Endothelial cell of umbilical vein (primary cell): ENCODE measurements around the gene SLC1A3. TPM values are rescaled to one million over a fixed set of nuclear protein-coding genes. Genes with fewer than 3 reads are reported as not detected.
A peak's percentile ranks its signal among the peaks of the same experiment; 100 is the strongest.

Experiments used
- BruUV-seq: library from RNA; stranded (reverse); fragments of 400-500 nt; replicated peaks from 2 replicates; lab custom pipeline; 2021; lab: Mats Ljungman, UMichigan
- CTCF ChIA-PET: fragments of 300-600, 350-600 bp; sonication (Branson Sonifier 250); formaldehyde crosslinking; loops from one replicate; lab custom pipeline; 2021; ENCODE audit warnings: antibody characterized with exemption, inconsistent platforms; lab: Charles Lee
- POLR2A ChIA-PET: fragments of 300-600, 350-600 bp; sonication (Branson Sonifier 250); formaldehyde crosslinking; loops from one replicate; lab custom pipeline; 2021; ENCODE audit warnings: antibody characterized with exemption, inconsistent platforms; lab: Charles Lee
- DNase-seq: peaks from one replicate; pipeline ENCODE4 v3.0.0-alpha.2; 2011; ENCODE audit warnings: low read depth, low spot score
- FAIRE-seq: peaks from 2 replicates; lab custom pipeline; 2011; peaks lifted over from hg19 to GRCh38; lab: Jason Lieb, UNC
- H2AFZ ChIP-seq: 2 replicates; pipeline ENCODE4 v1.6.0; 2012; ENCODE audit warnings: low read depth, low read length, control low read depth, inconsistent platforms
- H3K27ac ChIP-seq: 2 replicates; pipeline ENCODE4 v1.5.1; 2011; ENCODE audit warnings: low read depth, mild to moderate bottlenecking, control low read depth, low read length, moderate library complexity; ENCODE audit not compliant: insufficient read depth
- H3K27me3 ChIP-seq, 2 experiments: 2 replicates each; pipeline versions ENCODE4 v1.6.0 to v1.6.1; 2011; ENCODE audit warnings: low read length in 2 of 2, mixed read lengths in 1 of 2; ENCODE audit not compliant: control insufficient read depth in 2 of 2, insufficient read depth in 2 of 2
- H3K36me3 ChIP-seq, 2 experiments: 2 replicates in 1 of 2; 3 replicates in 1 of 2; pipeline ENCODE4 v1.5.1; 2011; ENCODE audit warnings: low read length in 2 of 2, mild to moderate bottlenecking in 1 of 2, moderate library complexity in 1 of 2; ENCODE audit not compliant: control insufficient read depth in 2 of 2, insufficient read depth in 2 of 2; ENCODE audit errors: extremely low read depth in 1 of 2
- H3K4me1 ChIP-seq: 3 replicates; pipeline ENCODE4 v1.5.1; 2011; ENCODE audit warnings: mild to moderate bottlenecking, low read length; ENCODE audit not compliant: control insufficient read depth, insufficient read depth; ENCODE audit errors: extremely low read depth
- H3K4me2 ChIP-seq: 2 replicates; pipeline ENCODE4 v1.6.1; 2011; ENCODE audit warnings: low read length, control low read depth, mixed read lengths; ENCODE audit not compliant: insufficient read depth
- H3K4me3 ChIP-seq, 3 experiments: fragments of 200-600 bp in 1 of 3; sonication (generic), shearing (Covaris generic) in 1 of 3; replicated peaks in 1 of 3; 2 replicates each; pipeline ENCODE4 v1.5.1; 2011 to 2016; ENCODE audit warnings: control low read depth in 3 of 3, low read length in 3 of 3, mild to moderate bottlenecking in 2 of 3, inconsistent platforms in 1 of 3, low read depth in 1 of 3, moderate library complexity in 1 of 3; ENCODE audit not compliant: insufficient read depth in 1 of 3
- H3K79me2 ChIP-seq: 2 replicates; pipeline ENCODE4 v1.6.0; 2012; ENCODE audit warnings: low read length, inconsistent platforms; ENCODE audit not compliant: control insufficient read depth, insufficient read depth
- H3K9ac ChIP-seq: replicated peaks from 2 replicates; pipeline ENCODE3; 2011; ENCODE audit warnings: low read length, control low read depth; ENCODE audit not compliant: insufficient read depth; ENCODE audit errors: extremely low read depth
- H3K9me1 ChIP-seq: replicated peaks from 3 replicates; pipeline ENCODE4 v1.6.0; 2011; ENCODE audit warnings: mild to moderate bottlenecking, low read length; ENCODE audit not compliant: control insufficient read depth, insufficient read depth; ENCODE audit errors: extremely low read depth
- H3K9me3 ChIP-seq: replicated peaks from 2 replicates; pipeline ENCODE4 v1.5.1; 2012; ENCODE audit warnings: low read length, inconsistent platforms; ENCODE audit not compliant: control insufficient read depth, insufficient read depth
- H4K20me1 ChIP-seq: replicated peaks from 2 replicates; pipeline ENCODE3; 2011; ENCODE audit warnings: mild to moderate bottlenecking, low read length; ENCODE audit not compliant: control insufficient read depth, insufficient read depth; ENCODE audit errors: extremely low read depth
- CTCF ChIP-seq, 2 donors: IDR thresholded peaks; 1 replicate in 1 of 2; 2 replicates in 1 of 2; pipeline ENCODE4 v1.5.1; 2011; ENCODE audit warnings: low read length in 2 of 2, mild to moderate bottlenecking in 2 of 2, moderate library complexity in 2 of 2, control low read depth in 1 of 2, inconsistent platforms in 1 of 2, low read depth in 1 of 2; ENCODE audit not compliant: insufficient read depth in 1 of 2; ENCODE audit errors: extremely low read depth in 1 of 2
- EZH2 ChIP-seq: IDR thresholded peaks from 2 replicates; pipeline ENCODE4 v1.6.1; 2012; ENCODE audit warnings: borderline replicate concordance, low read depth, mild to moderate bottlenecking, moderate library complexity, low read length, inconsistent platforms; ENCODE audit not compliant: severe bottlenecking
- FOS ChIP-seq: IDR thresholded peaks from 2 replicates; pipeline ENCODE4 v1.6.1; 2011; ENCODE audit warnings: mild to moderate bottlenecking, low read length, moderate library complexity, borderline replicate concordance; ENCODE audit not compliant: insufficient read depth
- GATA2 ChIP-seq: IDR thresholded peaks from 2 replicates; pipeline ENCODE4 v1.7.0; 2011; ENCODE audit warnings: low read depth, mild to moderate bottlenecking, moderate library complexity, mixed read lengths, low read length; ENCODE audit not compliant: insufficient read length, insufficient read depth
- JUN ChIP-seq: IDR thresholded peaks from 2 replicates; pipeline ENCODE4 v1.6.1; 2011; ENCODE audit warnings: borderline replicate concordance, low read depth; ENCODE audit not compliant: insufficient read length, insufficient read depth
- MYC ChIP-seq: IDR thresholded peaks from one replicate; pipeline ENCODE4 v1.6.1; 2011; ENCODE audit warnings: mild to moderate bottlenecking, low read depth, low read length
- POLR2A ChIP-seq: IDR thresholded peaks from 2 replicates; pipeline ENCODE4 v1.6.1; 2012; ENCODE audit warnings: low read depth, mild to moderate bottlenecking, control low read depth, low read length
- dilution Hi-C: fragments of 300-500 bp; cut with MboI; formaldehyde crosslinking; loops from one replicate; pipeline ENCODE4 v1.15.0; 2019; ENCODE audit warnings: low sequenced_read_pairs; ENCODE audit not compliant: extremely low pct_ligation_motif_present
- intact Hi-C: fragments of 100-400 bp; cut with micrococcal nuclease; formaldehyde crosslinking; loops from one replicate; pipeline ENCODE4 v1.10.0; 2022
- polyA plus RNA-seq, 4 experiments: library from polyadenylated mRNA; depleted of rRNA in 3 of 4; stranded (reverse) in 3 of 4; unstranded in 1 of 4; fragments of >200 nt; gene quantifications; 2 replicates each; pipeline versions ENCODE4 v1.2.1 to v1.2.3, GENCODE V29; 2011 to 2012; ENCODE audit warnings: missing spikeins in 1 of 4
- total RNA-seq: library from RNA; stranded (reverse); gene quantifications from 2 replicates; pipeline ENCODE4 v1.2.3, GENCODE V29; 2021
- TF ChIP-seq, protein P1 (sequence below): IDR thresholded peaks from 2 replicates; pipeline ENCODE4 v1.6.1; 2011; ENCODE audit not compliant: insufficient read depth, insufficient read length

Gene SLC1A3
- total and polyA plus RNA-seq, 2 donors (not counting 3 experiments of a cell fraction or from before 2014, with no cell fraction given), result 0.36 TPM; not detected in 1

GRCh38 chr5:36686881-36687280, 80.5 kb downstream of the SLC1A3 start:
- dilution Hi-C loops (no loop called here), intact Hi-C loops (no loop called here)
- Histone ChIP-seq H2AFZ (no peak overlapping the region), H3K9me1 (no peaks in the 10 kb centered on the region), H3K9ac (no peak overlapping the region), H3K36me3 (no peaks in the 10 kb centered on the region), H3K27ac (no peak overlapping the region), H3K9me3 (no peaks in the 10 kb centered on the region), H3K4me3 (no peak overlapping the region), H3K79me2 (no peaks in the 10 kb centered on the region), H3K4me1 (no peaks in the 10 kb centered on the region), H3K4me2 (no peak overlapping the region), H4K20me1 (no peaks in the 10 kb centered on the region), H3K27me3 (peaks cover 2 to 3% of the 10 kb centered on the region in 2 experiments)
- BruUV-seq, result no TSS peak
- DNase-seq (no peak), FAIRE-seq (no peak)
- TF ChIP-seq FOS (no peak), GATA2 (no peak), POLR2A (no peak)
- POLR2A ChIA-PET, result no interaction called here
- CTCF ChIA-PET, result interaction anchor here (1.3 kb wide), 1 partner anchor 608 kb away, joined by 5 read pairs; no protein-coding TSS in a partner anchor

- CTCF ChIA-PET, result no interaction called here
- Histone ChIP-seq H2AFZ (no peak overlapping the region), H3K79me2 (no peaks in the 10 kb centered on the region), H3K4me2 (no peak overlapping the region), H4K20me1 (no peaks in the 10 kb centered on the region), H3K4me1 (no peaks in the 10 kb centered on the region), H3K4me3 (no peak overlapping the region), H3K27ac (no peak overlapping the region), H3K36me3 (no peaks in the 10 kb centered on the region), H3K9ac (no peak overlapping the region), H3K9me3 (no peaks in the 10 kb centered on the region), H3K9me1 (no peaks in the 10 kb centered on the region), H3K27me3 (peaks cover 2 to 3% of the 10 kb centered on the region in 2 experiments)
- BruUV-seq, result no TSS peak
- POLR2A ChIA-PET, result no interaction called here
- no peak for DNase-seq
- intact Hi-C loops (loop anchor here (1.0 kb wide), 1 partner anchor 74 kb away; no protein-coding TSS in a partner anchor), dilution Hi-C loops (no loop called here)
- no peak for FAIRE-seq
- TF ChIP-seq POLR2A, result no peak
- no peak for TF ChIP-seq JUN
- no peak for TF ChIP-seq MYC
- no peak for TF ChIP-seq EZH2
- peak; percentile 13 to 26 for TF ChIP-seq CTCF (IDR thresholded peaks at IDR 0.05; ENCODE audit: extremely low read depth in 1 of 2, insufficient read depth in 1 of 2, low read depth in 1 of 2, low read length in 2 of 2)
- TF ChIP-seq, protein P1, sequence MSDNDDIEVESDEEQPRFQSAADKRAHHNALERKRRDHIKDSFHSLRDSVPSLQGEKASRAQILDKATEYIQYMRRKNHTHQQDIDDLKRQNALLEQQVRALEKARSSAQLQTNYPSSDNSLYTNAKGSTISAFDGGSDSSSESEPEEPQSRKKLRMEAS, result no peak
Observed at GRCh38 chr5:36688722-36689121, 82.3 kb downstream of the SLC1A3 start.
